EL (cell line): ENCODE data around the gene PCDH17.

Experiments
- DNase-seq: peaks from one replicate; pipeline ENCODE4 v3.0.0-alpha.2; 2016

The PCDH17 gene, protein sequence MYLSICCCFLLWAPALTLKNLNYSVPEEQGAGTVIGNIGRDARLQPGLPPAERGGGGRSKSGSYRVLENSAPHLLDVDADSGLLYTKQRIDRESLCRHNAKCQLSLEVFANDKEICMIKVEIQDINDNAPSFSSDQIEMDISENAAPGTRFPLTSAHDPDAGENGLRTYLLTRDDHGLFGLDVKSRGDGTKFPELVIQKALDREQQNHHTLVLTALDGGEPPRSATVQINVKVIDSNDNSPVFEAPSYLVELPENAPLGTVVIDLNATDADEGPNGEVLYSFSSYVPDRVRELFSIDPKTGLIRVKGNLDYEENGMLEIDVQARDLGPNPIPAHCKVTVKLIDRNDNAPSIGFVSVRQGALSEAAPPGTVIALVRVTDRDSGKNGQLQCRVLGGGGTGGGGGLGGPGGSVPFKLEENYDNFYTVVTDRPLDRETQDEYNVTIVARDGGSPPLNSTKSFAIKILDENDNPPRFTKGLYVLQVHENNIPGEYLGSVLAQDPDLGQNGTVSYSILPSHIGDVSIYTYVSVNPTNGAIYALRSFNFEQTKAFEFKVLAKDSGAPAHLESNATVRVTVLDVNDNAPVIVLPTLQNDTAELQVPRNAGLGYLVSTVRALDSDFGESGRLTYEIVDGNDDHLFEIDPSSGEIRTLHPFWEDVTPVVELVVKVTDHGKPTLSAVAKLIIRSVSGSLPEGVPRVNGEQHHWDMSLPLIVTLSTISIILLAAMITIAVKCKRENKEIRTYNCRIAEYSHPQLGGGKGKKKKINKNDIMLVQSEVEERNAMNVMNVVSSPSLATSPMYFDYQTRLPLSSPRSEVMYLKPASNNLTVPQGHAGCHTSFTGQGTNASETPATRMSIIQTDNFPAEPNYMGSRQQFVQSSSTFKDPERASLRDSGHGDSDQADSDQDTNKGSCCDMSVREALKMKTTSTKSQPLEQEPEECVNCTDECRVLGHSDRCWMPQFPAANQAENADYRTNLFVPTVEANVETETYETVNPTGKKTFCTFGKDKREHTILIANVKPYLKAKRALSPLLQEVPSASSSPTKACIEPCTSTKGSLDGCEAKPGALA (N-terminal part only)

DNA sequence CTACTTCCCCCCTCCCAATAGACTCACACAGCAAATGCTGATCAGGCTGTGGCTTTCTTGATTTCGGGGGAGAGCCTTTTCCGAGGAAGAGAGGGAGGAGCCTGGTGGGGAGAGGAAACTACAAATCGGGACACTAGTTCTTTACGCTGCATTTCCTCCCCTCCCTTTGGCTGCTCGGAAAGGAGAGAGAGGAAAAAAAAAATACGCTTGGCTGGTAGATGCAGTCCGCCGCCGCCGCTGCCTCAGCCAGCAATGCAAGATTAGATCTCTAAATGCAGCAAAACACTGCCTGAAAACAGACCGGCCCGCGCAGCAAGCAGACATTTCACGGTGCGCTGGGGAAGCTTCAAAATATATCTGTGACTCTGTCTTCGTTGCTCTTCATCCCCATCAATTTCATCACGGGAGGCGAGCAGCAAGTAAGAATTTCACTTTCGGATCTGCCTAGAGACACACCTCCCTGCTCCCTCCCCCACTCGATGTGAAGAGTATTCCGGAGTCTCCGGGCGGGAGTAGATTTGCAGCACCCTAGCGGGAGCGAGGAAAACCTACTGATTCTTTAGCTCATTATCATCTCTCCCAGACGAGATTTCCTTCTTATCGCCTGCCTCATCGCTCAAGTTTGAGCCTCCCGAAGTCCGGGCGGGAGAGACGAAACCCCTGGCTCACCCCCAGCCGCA lies at the start of gene PCDH17:
Gene PCDH17 (plus strand): TSS at position 149 of the 680 bp plus-strand sequence. CDS start 803 bp downstream, outside the sequence.
- no peak for DNase-seq

GRCh38 chr13:57582032-57582431 lies 49.5 kb upstream of the PCDH17 start:
- DNase-seq = no peak

DNA sequence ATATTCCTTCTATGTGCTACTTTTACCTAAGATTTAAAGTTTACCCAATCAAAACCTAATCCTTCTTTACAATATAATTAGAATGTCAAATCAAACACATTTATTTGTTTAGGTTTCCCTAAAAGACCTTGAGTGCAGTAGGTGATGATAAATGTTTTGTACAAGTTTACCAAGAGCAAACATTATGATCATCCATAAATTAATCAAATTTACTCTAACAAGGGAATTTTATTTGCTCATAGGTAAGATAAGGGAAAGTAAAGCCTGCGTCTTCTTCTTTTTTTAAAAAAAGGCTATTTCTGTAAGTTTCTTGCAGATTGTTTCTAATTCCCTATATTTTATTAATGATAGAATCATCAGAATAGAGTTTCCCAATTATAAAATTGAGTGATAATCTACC lies 48.0 kb upstream of the PCDH17 start:
- no peak for DNase-seq

DNA sequence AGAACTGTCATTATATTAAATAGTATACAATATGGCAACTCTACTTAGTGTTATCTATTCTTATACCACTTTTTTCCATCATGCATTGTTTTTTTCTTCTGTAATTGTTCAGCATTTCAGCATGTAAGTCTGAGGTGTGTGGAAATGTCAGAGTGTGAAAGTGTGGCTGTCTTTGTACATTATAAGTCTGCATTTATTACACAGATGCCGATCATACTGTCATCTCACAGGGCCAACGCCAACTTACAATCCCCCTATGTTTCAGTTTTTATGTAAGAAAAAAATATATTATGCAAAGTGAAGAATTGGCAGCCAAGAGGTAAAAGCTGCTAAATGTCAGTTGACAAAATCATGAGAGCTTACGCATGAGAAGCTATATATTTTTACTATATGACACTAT lies 42.9 kb upstream of the PCDH17 start:
- DNase-seq = no peak

GRCh38 chr13:57595775-57596174 lies 35.8 kb upstream of the PCDH17 start:
- DNase-seq = no peak

- no peak for DNase-seq
These were observed 30.0 kb upstream of the PCDH17 start for GRCh38 chr13:57601536-57601935.

DNA sequence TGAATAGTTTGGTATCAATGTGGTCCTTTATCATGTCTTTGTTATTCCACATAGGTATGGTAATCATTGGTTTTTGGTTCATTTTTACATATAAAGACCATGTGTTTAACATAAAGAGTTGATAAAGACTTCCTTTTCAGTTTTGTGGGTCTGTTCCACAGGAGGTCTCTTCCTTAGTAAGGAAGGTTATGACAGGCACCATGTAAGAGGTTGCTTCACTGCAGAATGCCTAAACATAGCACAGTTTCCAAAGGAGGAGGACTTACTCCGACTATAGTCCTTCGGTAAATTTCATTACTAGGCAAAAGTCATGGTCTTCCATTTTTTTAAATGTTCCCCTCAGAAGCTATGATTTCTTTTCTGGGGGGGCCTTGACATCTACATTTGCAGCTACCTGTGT lies 27.1 kb upstream of the PCDH17 start:
- no peak for DNase-seq

DNA sequence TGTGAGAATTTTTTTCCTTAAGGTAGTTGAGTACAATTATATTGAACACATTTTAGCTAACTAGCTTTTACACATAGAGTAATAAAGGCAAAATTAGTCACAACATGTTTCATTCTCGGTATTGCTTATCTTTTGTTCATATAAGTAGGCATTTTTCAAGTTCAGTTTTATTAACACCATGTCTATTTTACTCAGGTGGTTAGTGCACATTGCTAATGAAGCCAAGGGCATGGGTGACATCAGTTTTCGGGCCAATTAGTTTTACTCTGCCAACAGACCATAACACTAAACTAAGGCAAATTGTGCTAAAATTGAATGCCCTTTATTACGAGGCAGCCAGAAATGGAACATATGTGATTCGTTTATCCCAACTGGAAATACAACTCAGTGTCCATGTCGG lies 19.6 kb upstream of the PCDH17 start:
- DNase-seq = no peak

DNA sequence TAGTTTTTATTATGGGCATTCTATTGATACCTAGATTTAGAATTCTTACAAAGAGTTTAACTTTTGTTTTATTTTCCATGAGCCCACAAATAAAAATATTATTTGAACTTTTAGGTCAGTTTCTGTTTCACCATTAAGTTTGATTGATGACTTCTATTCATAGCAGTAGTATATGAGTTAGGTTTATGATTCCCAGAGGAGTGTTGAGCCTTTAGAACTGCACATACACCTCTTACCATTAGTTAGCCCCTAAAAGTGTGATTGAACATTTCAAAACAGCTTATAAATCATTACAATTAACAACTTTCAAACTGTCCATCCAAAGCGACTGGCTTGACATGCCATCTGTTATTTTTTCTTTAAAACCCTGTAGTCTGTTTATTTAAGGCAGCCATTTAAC lies 19.0 kb upstream of the PCDH17 start:
- no peak for DNase-seq

DNA sequence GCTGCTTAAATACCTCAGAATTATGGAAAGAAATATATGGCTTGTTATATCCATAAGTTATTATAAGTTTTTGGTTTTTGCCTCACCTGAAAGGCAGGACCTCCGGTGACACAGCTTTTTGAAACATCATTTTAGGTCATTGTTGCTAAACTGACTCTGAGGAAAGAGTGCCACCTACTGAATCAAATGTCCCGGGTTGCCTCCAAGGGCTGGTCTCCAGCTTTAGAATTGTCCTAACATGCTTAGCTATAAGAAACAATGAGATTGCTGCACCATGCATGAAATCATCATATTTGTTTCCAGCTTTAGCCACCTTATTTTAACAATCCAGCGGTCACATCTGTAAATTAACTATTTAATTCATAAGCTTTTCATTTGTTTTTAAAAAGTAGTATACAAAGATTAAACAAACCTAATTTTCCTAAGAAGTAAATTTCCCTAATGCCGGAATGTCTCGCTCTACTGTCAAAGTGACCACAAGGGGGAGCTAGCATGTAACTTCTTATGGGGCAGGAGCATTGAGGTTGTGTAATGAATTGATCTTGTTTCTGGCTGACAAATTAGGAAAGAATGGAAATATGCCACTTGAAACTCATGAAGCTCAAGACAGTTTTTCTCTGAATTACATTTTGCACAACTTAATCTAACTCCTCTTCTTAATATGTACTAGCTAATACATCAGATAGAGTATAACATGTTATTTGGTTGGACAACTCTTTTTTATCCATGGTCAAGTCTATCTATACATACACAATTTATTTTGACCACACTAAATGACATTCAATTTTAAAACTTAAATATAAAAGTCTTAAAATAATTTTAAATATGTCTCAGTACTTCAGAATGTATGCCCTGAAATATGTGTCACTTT lies 6.7 kb upstream of the PCDH17 start:
- peak; percentile 12 for DNase-seq

- DNase-seq = no peak
These were observed 3.9 kb upstream of the PCDH17 start for GRCh38 chr13:57627663-57628062.

DNA sequence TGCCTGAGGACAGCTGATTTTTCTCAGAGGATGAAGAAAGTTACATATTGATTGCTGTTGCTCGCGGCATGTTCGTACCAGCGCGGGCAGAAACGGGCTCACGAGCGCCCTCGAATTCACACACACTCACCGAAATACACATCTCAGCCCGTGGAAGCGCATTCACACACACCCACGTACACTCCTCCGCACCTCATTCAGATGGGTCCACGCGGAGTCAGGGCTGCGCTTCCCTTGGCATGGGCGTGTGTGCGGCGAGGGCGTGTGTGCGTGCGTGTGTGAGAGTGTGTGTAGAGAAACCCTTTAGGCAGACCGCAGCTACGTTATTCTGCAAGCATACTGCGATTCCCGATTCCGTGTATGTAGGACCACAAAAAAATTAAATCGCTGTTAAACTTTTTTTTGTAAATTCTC lies 2.1 kb upstream of the PCDH17 start:
- no peak for DNase-seq

DNA sequence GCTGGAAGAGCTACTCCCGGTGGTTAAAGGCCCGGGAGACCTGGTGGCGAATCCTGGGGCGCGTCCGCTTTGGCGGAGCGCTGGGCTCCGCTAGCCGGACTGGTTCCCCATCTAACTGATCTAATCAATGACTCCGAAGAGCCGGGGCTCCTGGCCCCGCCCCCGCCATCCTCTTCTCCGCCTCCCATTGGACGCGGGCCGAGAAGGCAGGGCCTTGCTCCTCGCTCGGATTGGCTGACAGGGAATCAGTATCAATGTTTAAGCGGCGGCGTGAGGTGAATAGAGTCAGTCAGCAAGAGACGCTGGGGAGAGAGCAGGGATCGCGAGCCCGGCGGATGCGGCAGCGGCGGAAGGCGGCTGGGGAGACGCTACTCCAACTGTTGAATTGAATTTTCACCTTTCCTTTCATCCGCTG lies 1.7 kb upstream of the PCDH17 start:
- DNase-seq = no peak

DNA sequence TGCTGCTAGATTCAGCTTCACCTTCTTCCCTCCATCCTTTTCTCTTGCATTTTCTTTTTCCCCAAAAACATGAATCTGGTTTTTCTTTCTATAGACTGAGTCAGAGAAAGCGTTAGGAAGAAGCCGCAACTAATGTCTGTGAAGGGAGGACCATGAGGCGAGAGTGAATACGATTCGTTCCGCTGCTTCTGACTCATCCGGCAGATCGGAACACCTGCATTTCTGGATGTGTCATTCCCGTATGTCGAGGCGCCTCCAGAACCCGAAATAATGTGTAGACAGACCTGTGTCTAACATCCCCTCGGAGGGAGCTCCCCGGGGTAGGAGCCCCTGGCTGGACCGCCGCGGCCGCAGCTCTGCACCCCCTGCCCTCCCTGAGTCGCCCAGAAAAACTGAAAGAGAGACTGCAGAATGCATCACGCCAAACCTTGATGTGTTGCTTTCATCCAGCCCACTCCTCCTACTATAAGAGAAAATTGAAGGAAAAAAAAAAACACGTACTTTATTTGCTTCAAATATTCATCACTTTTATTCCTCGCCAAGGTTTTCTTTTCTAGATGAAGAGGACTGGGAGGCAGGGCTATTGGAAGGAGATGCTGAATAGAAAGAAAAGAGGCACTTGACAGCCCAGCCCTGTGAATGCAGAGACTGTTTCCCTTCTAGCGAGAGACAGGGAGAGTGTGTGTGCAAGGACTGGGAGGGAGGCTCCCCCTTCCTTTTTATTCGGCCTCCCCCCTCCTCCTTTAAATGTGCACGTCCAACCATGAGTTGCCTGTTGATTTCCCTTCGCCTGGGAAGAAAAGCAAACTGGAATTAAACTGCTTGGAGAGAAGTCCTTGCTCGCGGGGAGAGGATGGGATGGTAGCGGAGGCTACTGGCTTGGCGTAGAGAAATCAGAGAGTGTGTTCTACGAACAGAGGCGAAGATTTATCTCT lies 616 bp upstream of the PCDH17 start:
- no peak for DNase-seq

GRCh38 chr13:57632276-57633140 lies 964 bp downstream of the PCDH17 start:
- DNase-seq = no peak

DNA sequence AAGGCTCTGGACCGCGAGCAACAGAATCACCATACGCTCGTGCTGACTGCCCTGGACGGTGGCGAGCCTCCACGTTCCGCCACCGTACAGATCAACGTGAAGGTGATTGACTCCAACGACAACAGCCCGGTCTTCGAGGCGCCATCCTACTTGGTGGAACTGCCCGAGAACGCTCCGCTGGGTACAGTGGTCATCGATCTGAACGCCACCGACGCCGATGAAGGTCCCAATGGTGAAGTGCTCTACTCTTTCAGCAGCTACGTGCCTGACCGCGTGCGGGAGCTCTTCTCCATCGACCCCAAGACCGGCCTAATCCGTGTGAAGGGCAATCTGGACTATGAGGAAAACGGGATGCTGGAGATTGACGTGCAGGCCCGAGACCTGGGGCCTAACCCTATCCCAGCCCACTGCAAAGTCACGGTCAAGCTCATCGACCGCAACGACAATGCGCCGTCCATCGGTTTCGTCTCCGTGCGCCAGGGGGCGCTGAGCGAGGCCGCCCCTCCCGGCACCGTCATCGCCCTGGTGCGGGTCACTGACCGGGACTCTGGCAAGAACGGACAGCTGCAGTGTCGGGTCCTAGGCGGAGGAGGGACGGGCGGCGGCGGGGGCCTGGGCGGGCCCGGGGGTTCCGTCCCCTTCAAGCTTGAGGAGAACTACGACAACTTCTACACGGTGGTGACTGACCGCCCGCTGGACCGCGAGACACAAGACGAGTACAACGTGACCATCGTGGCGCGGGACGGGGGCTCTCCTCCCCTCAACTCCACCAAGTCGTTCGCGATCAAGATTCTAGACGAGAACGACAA lies 1.8 kb downstream of the PCDH17 start:
- no peak for DNase-seq

GRCh38 chr13:57633950-57634838 lies 2.6 kb downstream of the PCDH17 start:
- DNase-seq = no peak

GRCh38 chr13:57634839-57635165 lies 3.3 kb downstream of the PCDH17 start:
- no peak for DNase-seq
